Measurements from ENCODE around the gene PLXNA3.

Gene PLXNA3

GRCh38 chrX:154484255-154485149 lies 26.4 kb downstream of the PLXNA3 start:
- no peak for TF ChIP-seq TAF1 (IDR thresholded peaks at IDR 0.05; ENCODE audit: low read depth, low read length)
- TF ChIP-seq POLR2A (IDR thresholded peaks at IDR 0.05; ENCODE audit: low read depth, low read length) = no peak
- TF ChIP-seq POU2F2 (IDR thresholded peaks at IDR 0.05; ENCODE audit: low read depth, low read length) = no peak
- no peak for TF ChIP-seq SPI1 (IDR thresholded peaks at IDR 0.05; ENCODE audit: low read depth, low read length)
- TF ChIP-seq POLR2AphosphoS5 (IDR thresholded peaks at IDR 0.05; ENCODE audit: low read depth, low read length) = no peak
- TF ChIP-seq PAX5 (IDR thresholded peaks at IDR 0.05; ENCODE audit: insufficient read depth, low read length, severe bottlenecking) = no peak
- FAIRE-seq = no peak
- no peak for DNase-seq (ENCODE audit: insufficient read length, low spot score)

- FAIRE-seq = peak; percentile 96
- no peak for TF ChIP-seq POLR2A (IDR thresholded peaks at IDR 0.05; ENCODE audit: low read depth, low read length)
- no peak for TF ChIP-seq POU2F2 (IDR thresholded peaks at IDR 0.05; ENCODE audit: low read depth, low read length)
- TF ChIP-seq PAX5 (IDR thresholded peaks at IDR 0.05; ENCODE audit: insufficient read depth, low read length, severe bottlenecking) = no peak
- no peak for TF ChIP-seq POLR2AphosphoS5 (IDR thresholded peaks at IDR 0.05; ENCODE audit: low read depth, low read length)
- no peak for TF ChIP-seq TAF1 (IDR thresholded peaks at IDR 0.05; ENCODE audit: low read depth, low read length)
- TF ChIP-seq SPI1 (IDR thresholded peaks at IDR 0.05; ENCODE audit: low read depth, low read length) = no peak
- DNase-seq (ENCODE audit: insufficient read length, low spot score) = no peak
Observed at GRCh38 chrX:154485150-154486051, 27.3 kb downstream of the PLXNA3 start.

GRCh38 chrX:154486052-154486395 lies 27.9 kb downstream of the PLXNA3 start:
- TF ChIP-seq TAF1 (IDR thresholded peaks at IDR 0.05; ENCODE audit: low read depth, low read length) = no peak
- TF ChIP-seq POLR2A (IDR thresholded peaks at IDR 0.05; ENCODE audit: low read depth, low read length) = no peak
- no peak for TF ChIP-seq POU2F2 (IDR thresholded peaks at IDR 0.05; ENCODE audit: low read depth, low read length)
- TF ChIP-seq SPI1 (IDR thresholded peaks at IDR 0.05; ENCODE audit: low read depth, low read length) = no peak
- no peak for TF ChIP-seq PAX5 (IDR thresholded peaks at IDR 0.05; ENCODE audit: insufficient read depth, low read length, severe bottlenecking)
- TF ChIP-seq POLR2AphosphoS5 (IDR thresholded peaks at IDR 0.05; ENCODE audit: low read depth, low read length) = no peak
- DNase-seq (ENCODE audit: insufficient read length, low spot score) (no peak), FAIRE-seq (no peak)

DNA sequence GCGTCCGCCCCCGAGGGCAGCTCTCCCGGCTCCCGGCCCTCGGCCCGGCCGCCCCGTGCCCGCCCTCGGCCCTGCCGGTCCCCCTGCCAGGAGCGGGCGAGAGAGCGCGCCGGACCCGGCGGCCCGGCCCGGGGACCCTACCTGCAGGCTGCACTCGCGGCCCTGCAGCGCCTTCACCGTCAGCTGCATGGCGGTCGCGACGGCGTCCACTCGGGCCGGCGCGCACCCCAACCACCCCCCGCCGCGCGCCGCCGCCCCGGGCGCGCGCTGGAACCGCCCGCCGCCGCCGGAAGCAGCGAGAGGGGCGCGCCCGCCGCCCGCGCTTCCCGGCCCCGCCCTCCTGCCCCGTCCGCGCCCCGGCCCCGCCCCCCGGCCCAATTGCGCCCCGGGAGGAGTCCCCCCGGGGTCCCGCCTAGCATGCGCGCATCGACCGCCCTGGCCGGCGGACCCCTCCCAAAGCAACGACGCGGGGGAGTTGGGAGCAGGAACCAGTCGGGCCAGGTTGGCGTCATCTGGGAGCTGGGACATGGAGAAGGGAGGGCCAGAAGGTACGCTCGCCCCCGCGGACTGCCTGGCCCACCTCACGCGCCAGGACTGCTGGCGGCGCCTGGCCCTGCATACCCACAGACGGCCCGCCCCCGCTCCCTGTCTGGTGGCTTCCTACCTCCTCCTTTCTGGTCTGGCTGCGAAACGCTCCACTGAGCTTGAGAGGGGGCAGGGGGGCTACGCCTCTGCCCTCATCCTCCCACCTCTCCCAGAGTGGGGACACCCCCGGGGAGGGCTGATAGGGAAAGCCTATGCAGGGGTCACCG lies 28.5 kb downstream of the PLXNA3 start, which contains the start of gene UBL4A:
Gene UBL4A, minus strand, starts transcription at position 220 of the 812 bp plus-strand sequence. Its CDS starts 31 bp downstream, at position 189.
- peak; percentile 62 for DNase-seq (ENCODE audit: insufficient read length, low spot score)
- no peak for TF ChIP-seq POLR2A (IDR thresholded peaks at IDR 0.05; ENCODE audit: low read depth, low read length)
- TF ChIP-seq SPI1 (IDR thresholded peaks at IDR 0.05; ENCODE audit: low read depth, low read length) = no peak
- TF ChIP-seq POLR2AphosphoS5 (IDR thresholded peaks at IDR 0.05; ENCODE audit: low read depth, low read length) = no peak
- no peak for TF ChIP-seq TAF1 (IDR thresholded peaks at IDR 0.05; ENCODE audit: low read depth, low read length)
- no peak for TF ChIP-seq PAX5 (IDR thresholded peaks at IDR 0.05; ENCODE audit: insufficient read depth, low read length, severe bottlenecking)
- FAIRE-seq = no peak

- no peak for FAIRE-seq
Observed at GRCh38 chrX:154487518-154488290, 29.6 kb downstream of the PLXNA3 start.

GRCh38 chrX:154488336-154489075 lies 30.4 kb downstream of the PLXNA3 start:
- FAIRE-seq = peak; percentile 52
- TF ChIP-seq POLR2AphosphoS5 (IDR thresholded peaks at IDR 0.05; ENCODE audit: low read depth, low read length) = no peak
- no peak for TF ChIP-seq PAX5 (IDR thresholded peaks at IDR 0.05; ENCODE audit: insufficient read depth, low read length, severe bottlenecking)
- TF ChIP-seq SPI1 (IDR thresholded peaks at IDR 0.05; ENCODE audit: low read depth, low read length) = no peak
- TF ChIP-seq TAF1 (IDR thresholded peaks at IDR 0.05; ENCODE audit: low read depth, low read length) = no peak
- no peak for TF ChIP-seq POU2F2 (IDR thresholded peaks at IDR 0.05; ENCODE audit: low read depth, low read length)
- no peak for TF ChIP-seq POLR2A (IDR thresholded peaks at IDR 0.05; ENCODE audit: low read depth, low read length)
- no peak for DNase-seq (ENCODE audit: insufficient read length, low spot score)

More at GRCh38 chrX:154487518-154488290, 29.6 kb downstream of the PLXNA3 start:
- no peak for DNase-seq (ENCODE audit: insufficient read length, low spot score)
- TF ChIP-seq PAX5 (IDR thresholded peaks at IDR 0.05; ENCODE audit: insufficient read depth, low read length, severe bottlenecking) = no peak
- no peak for TF ChIP-seq SPI1 (IDR thresholded peaks at IDR 0.05; ENCODE audit: low read depth, low read length)
- TF ChIP-seq POLR2A (IDR thresholded peaks at IDR 0.05; ENCODE audit: low read depth, low read length) = no peak
- no peak for TF ChIP-seq POLR2AphosphoS5 (IDR thresholded peaks at IDR 0.05; ENCODE audit: low read depth, low read length)
- no peak for TF ChIP-seq TAF1 (IDR thresholded peaks at IDR 0.05; ENCODE audit: low read depth, low read length)
- no peak for TF ChIP-seq POU2F2 (IDR thresholded peaks at IDR 0.05; ENCODE audit: low read depth, low read length)

- FAIRE-seq = no peak
- DNase-seq (ENCODE audit: insufficient read length, low spot score) = no peak
- TF ChIP-seq POLR2AphosphoS5 (IDR thresholded peaks at IDR 0.05; ENCODE audit: low read depth, low read length) (no peak), PAX5 (IDR thresholded peaks at IDR 0.05; ENCODE audit: insufficient read depth, low read length, severe bottlenecking) (no peak), POLR2A (IDR thresholded peaks at IDR 0.05; ENCODE audit: low read depth, low read length) (no peak), SPI1 (IDR thresholded peaks at IDR 0.05; ENCODE audit: low read depth, low read length) (no peak), TAF1 (IDR thresholded peaks at IDR 0.05; ENCODE audit: low read depth, low read length) (no peak), POU2F2 (IDR thresholded peaks at IDR 0.05; ENCODE audit: low read depth, low read length) (no peak)
Observed at GRCh38 chrX:154489182-154489581, 31.1 kb downstream of the PLXNA3 start.

Measured in GM12891 (cell line).